Liver (tissue), 9 donors: ENCODE data around the gene SLIT2. TPM values are rescaled to one million over a fixed set of nuclear protein-coding genes. Genes with fewer than 3 reads are reported as not detected.

Source experiments
- DNase-seq: peaks from one replicate; pipeline ENCODE4 v3.0.0-alpha.2; 2017; ENCODE audit warnings: low spot score
- H3K27ac ChIP-seq, 2 donors: one replicate each; pipeline ENCODE4 v1.7.0; 2013; ENCODE audit warnings: inconsistent platforms in 2 of 2, low read length in 2 of 2, control low read depth in 1 of 2, low read depth in 1 of 2, mild to moderate bottlenecking in 1 of 2
- H3K27me3 ChIP-seq, 4 donors: one replicate each; pipeline versions ENCODE4 v1.6.1 to v1.7.0; 2013; ENCODE audit warnings: low read length in 3 of 4, inconsistent platforms in 1 of 4, mild to moderate bottlenecking in 1 of 4, moderate library complexity in 1 of 4; ENCODE audit not compliant: control insufficient read depth in 4 of 4, insufficient read depth in 4 of 4
- H3K36me3 ChIP-seq, 4 donors: one replicate each; pipeline versions ENCODE4 v1.6.1 to v1.7.0; 2013; ENCODE audit warnings: low read length in 3 of 4, mild to moderate bottlenecking in 3 of 4, low read depth in 1 of 4, moderate library complexity in 1 of 4; ENCODE audit not compliant: control insufficient read depth in 4 of 4, insufficient read depth in 3 of 4
- H3K4me1 ChIP-seq, 4 donors: one replicate each; pipeline versions ENCODE4 v1.6.1 to v1.7.0; 2013; ENCODE audit warnings: low read length in 3 of 4, mild to moderate bottlenecking in 3 of 4, moderate library complexity in 1 of 4; ENCODE audit not compliant: control insufficient read depth in 4 of 4, insufficient read depth in 4 of 4
- H3K4me3 ChIP-seq, 3 donors: one replicate each; pipeline versions ENCODE4 v1.6.1 to v1.7.0; 2013; ENCODE audit warnings: low read length in 3 of 3, control low read depth in 1 of 3, low read depth in 1 of 3, mild to moderate bottlenecking in 1 of 3
- H3K9ac ChIP-seq, 2 donors: one replicate each; pipeline ENCODE4 v1.7.0; 2013; ENCODE audit warnings: low read length in 2 of 2, mild to moderate bottlenecking in 2 of 2, moderate library complexity in 2 of 2, control low read depth in 1 of 2, low read depth in 1 of 2
- H3K9me3 ChIP-seq, 4 donors: one replicate each; pipeline versions ENCODE4 v1.6.1 to v1.7.0; 2013; ENCODE audit warnings: low read length in 3 of 4; ENCODE audit not compliant: control insufficient read depth in 4 of 4
- CTCF ChIP-seq: fragments of 150-350 bp; IDR thresholded peaks from 2 replicates; pipeline ENCODE4 v1.5.1; 2017; ENCODE audit warnings: improper control_type of control experiment, low read depth, low read length; ENCODE audit not compliant: missing input control
- EGR1 ChIP-seq, 2 donors: IDR thresholded peaks; 2 replicates each; pipeline ENCODE4 v1.6.1; 2016 to 2018; ENCODE audit warnings: antibody characterized with exemption in 2 of 2, low read depth in 2 of 2
- FOXA1 ChIP-seq: IDR thresholded peaks from 2 replicates; pipeline ENCODE4 v1.6.1; 2016; ENCODE audit warnings: antibody characterized with exemption
- GABPA ChIP-seq, 2 donors: IDR thresholded peaks in 1 of 2; conservative IDR thresholded peaks in 1 of 2; 2 replicates each; pipeline ENCODE4 v1.6.1; 2016; ENCODE audit warnings: antibody characterized with exemption in 2 of 2, mild to moderate bottlenecking in 1 of 2, moderate library complexity in 1 of 2
- JUND ChIP-seq, 2 donors: IDR thresholded peaks; 2 replicates each; pipeline ENCODE4 v1.6.1; 2016; ENCODE audit warnings: antibody characterized with exemption in 2 of 2
- NR2F2 ChIP-seq: IDR thresholded peaks from 2 replicates; pipeline ENCODE4 v1.6.1; 2016; ENCODE audit warnings: antibody characterized with exemption
- REST ChIP-seq: IDR thresholded peaks from 2 replicates; pipeline ENCODE4 v1.6.1; 2016; ENCODE audit warnings: antibody characterized with exemption, mild to moderate bottlenecking
- RXRA ChIP-seq, 2 donors: IDR thresholded peaks; 2 replicates each; pipeline ENCODE4 v1.6.1; 2017 to 2018; ENCODE audit warnings: antibody characterized with exemption in 2 of 2, mild to moderate bottlenecking in 1 of 2
- TAF1 ChIP-seq: conservative IDR thresholded peaks from 2 replicates; pipeline ENCODE4 v1.6.1; 2016; ENCODE audit warnings: antibody characterized with exemption, mild to moderate bottlenecking
- ZBTB33 ChIP-seq: IDR thresholded peaks from 2 replicates; pipeline ENCODE4 v1.6.1; 2016; ENCODE audit warnings: antibody characterized with exemption
- WGBS: extraction: QIAGEN DNeasy Blood & Tissue Kit; methylation state at CpG from one replicate; pipeline ENCODE4 v1.1.7; 2013; 5-methylcytosine and 5-hydroxymethylcytosine counted together
- polyA plus RNA-seq, 2 donors: library from polyadenylated mRNA; stranded (reverse) in 1 of 2; unstranded in 1 of 2; fragments of 200-250 nt in 1 of 2; fragments of >200 nt in 1 of 2; fragmentation: Nextera tagmentation in 1 of 2; extraction: Ambion mirVana in 1 of 2; gene quantifications; one replicate each; pipeline versions ENCODE4 v1.2.1 to v1.2.3, GENCODE V29; 2013 to 2015
- total RNA-seq, 2 donors: library from RNA; depleted of rRNA; stranded (reverse); fragments of >200 nt; gene quantifications; one replicate each; pipeline ENCODE4 v1.2.3, GENCODE V29; 2014
- TF ChIP-seq, protein P1 (sequence below): IDR thresholded peaks from 2 replicates; pipeline ENCODE4 v1.6.1; 2016; ENCODE audit warnings: antibody characterized with exemption
- donor health status: healthy.
- donor health status: healthy.
- donor health status: healthy.
- donor health status: healthy.
- donor health status: healthy.

The SLIT2 gene
- total and polyA plus RNA-seq, 4 donors = 0.44 to 2.3 (median 1.2) TPM

DNA sequence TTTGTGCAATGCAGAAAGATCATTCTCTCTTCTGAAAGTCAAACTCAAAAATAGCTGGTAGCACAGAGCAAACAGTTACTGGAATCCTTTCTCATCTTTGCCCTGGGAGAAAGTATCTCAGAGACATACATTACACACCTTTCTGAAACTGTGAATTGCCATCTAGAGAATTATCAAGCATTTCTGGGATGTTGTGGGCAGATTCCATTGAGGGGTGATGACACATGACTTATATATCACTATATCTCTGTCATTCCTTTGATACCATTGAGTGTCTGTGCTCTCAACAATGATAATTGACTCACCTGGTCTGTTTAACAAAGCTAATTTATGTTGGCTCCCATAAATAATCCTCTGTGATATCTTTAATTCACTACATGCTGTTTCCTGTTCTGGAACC, 13.0 kb downstream of the SLIT2 start:
- H3K36me3 ChIP-seq = no peaks in the 10 kb centered on the region
- no peak overlapping the region for H3K27ac ChIP-seq
- H3K9ac ChIP-seq = no peak overlapping the region
- peaks cover 0 to 2% (median 0%) of the 10 kb centered on the region in 4 donors for H3K27me3 ChIP-seq
- no peak for DNase-seq
- H3K4me3 ChIP-seq = no peak overlapping the region
- H3K9me3 ChIP-seq = no peaks in the 10 kb centered on the region
- H3K4me1 ChIP-seq = no peaks in the 10 kb centered on the region
- no peak for TF ChIP-seq CTCF
- no peak for TF ChIP-seq NR2F2
- TF ChIP-seq, protein P1, sequence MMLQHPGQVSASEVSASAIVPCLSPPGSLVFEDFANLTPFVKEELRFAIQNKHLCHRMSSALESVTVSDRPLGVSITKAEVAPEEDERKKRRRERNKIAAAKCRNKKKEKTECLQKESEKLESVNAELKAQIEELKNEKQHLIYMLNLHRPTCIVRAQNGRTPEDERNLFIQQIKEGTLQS = no peak
- TF ChIP-seq RXRA (IDR thresholded peaks at IDR 0.05) = no peak
- no peak for TF ChIP-seq REST
- no peak for TF ChIP-seq ZBTB33
- no peak for TF ChIP-seq EGR1 (IDR thresholded peaks at IDR 0.05; ENCODE audit: low read depth in 2 of 2)
- no peak for TF ChIP-seq GABPA (IDR thresholded peaks at IDR 0.05 in 1 of 2, conservative IDR thresholded peaks at IDR 0.05 in 1 of 2)
- TF ChIP-seq JUND (IDR thresholded peaks at IDR 0.05) = no peak

DNA sequence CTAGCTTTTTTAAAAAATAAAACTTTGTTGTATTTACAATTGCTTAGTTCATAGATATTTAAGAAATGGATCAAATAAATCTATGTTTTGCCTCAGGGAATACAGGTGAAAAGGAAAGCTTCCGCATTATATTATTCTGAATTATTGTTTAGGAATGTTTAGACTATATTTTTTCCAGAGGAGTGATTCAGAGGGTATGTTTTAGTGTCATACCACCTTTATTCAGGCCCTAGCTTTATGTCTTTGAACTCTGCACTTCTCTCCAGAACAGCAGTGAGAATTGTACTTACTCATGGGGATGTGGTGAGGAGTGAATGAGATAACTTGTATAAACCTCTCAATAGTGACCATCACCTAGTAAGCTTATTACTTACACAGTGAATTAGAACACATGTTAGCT, 14.0 kb downstream of the SLIT2 start:
- TF ChIP-seq REST (no peak), FOXA1 (no peak), TAF1 (no peak), CTCF (no peak), JUND (IDR thresholded peaks at IDR 0.05) (no peak), GABPA (IDR thresholded peaks at IDR 0.05 in 1 of 2, conservative IDR thresholded peaks at IDR 0.05 in 1 of 2) (no peak)
- Histone ChIP-seq H3K36me3 (no peaks in the 10 kb centered on the region), H3K27ac (no peak overlapping the region), H3K4me1 (no peaks in the 10 kb centered on the region), H3K9ac (no peak overlapping the region), H3K9me3 (no peaks in the 10 kb centered on the region), H3K4me3 (no peak overlapping the region), H3K27me3 (peaks cover 0 to 3% (median 0%) of the 10 kb centered on the region in 4 donors)
- no peak for DNase-seq
- WGBS = 94% methylated on average over 1 of the region's 1 CpG
